Liver (tissue), 9 donors: Measurements from ENCODE around the gene SANBR. TPM values are rescaled to one million over a fixed set of nuclear protein-coding genes. Genes with fewer than 3 reads are reported as not detected.

Experiments
- DNase-seq: peaks from one replicate; pipeline ENCODE4 v3.0.0-alpha.2; 2017; ENCODE audit warnings: low spot score
- H3K27ac ChIP-seq, 2 donors: one replicate each; pipeline ENCODE4 v1.7.0; 2013; ENCODE audit warnings: inconsistent platforms in 2 of 2, low read length in 2 of 2, control low read depth in 1 of 2, low read depth in 1 of 2, mild to moderate bottlenecking in 1 of 2
- H3K27me3 ChIP-seq, 4 donors: one replicate each; pipeline versions ENCODE4 v1.6.1 to v1.7.0; 2013; ENCODE audit warnings: low read length in 3 of 4, inconsistent platforms in 1 of 4, mild to moderate bottlenecking in 1 of 4, moderate library complexity in 1 of 4; ENCODE audit not compliant: control insufficient read depth in 4 of 4, insufficient read depth in 4 of 4
- H3K36me3 ChIP-seq, 4 donors: one replicate each; pipeline versions ENCODE4 v1.6.1 to v1.7.0; 2013; ENCODE audit warnings: low read length in 3 of 4, mild to moderate bottlenecking in 3 of 4, low read depth in 1 of 4, moderate library complexity in 1 of 4; ENCODE audit not compliant: control insufficient read depth in 4 of 4, insufficient read depth in 3 of 4
- H3K4me1 ChIP-seq, 4 donors: one replicate each; pipeline versions ENCODE4 v1.6.1 to v1.7.0; 2013; ENCODE audit warnings: low read length in 3 of 4, mild to moderate bottlenecking in 3 of 4, moderate library complexity in 1 of 4; ENCODE audit not compliant: control insufficient read depth in 4 of 4, insufficient read depth in 4 of 4
- H3K4me3 ChIP-seq, 3 donors: one replicate each; pipeline versions ENCODE4 v1.6.1 to v1.7.0; 2013; ENCODE audit warnings: low read length in 3 of 3, control low read depth in 1 of 3, low read depth in 1 of 3, mild to moderate bottlenecking in 1 of 3
- H3K9ac ChIP-seq, 2 donors: one replicate each; pipeline ENCODE4 v1.7.0; 2013; ENCODE audit warnings: low read length in 2 of 2, mild to moderate bottlenecking in 2 of 2, moderate library complexity in 2 of 2, control low read depth in 1 of 2, low read depth in 1 of 2
- H3K9me3 ChIP-seq, 4 donors: one replicate each; pipeline versions ENCODE4 v1.6.1 to v1.7.0; 2013; ENCODE audit warnings: low read length in 3 of 4; ENCODE audit not compliant: control insufficient read depth in 4 of 4
- ATF3 ChIP-seq: IDR thresholded peaks from 2 replicates; pipeline ENCODE4 v1.6.1; 2016; ENCODE audit warnings: antibody characterized with exemption
- EGR1 ChIP-seq, 2 donors: IDR thresholded peaks; 2 replicates each; pipeline ENCODE4 v1.6.1; 2016 to 2018; ENCODE audit warnings: antibody characterized with exemption in 2 of 2, low read depth in 2 of 2
- FOXA1 ChIP-seq: IDR thresholded peaks from 2 replicates; pipeline ENCODE4 v1.6.1; 2016; ENCODE audit warnings: antibody characterized with exemption
- FOXA2 ChIP-seq: IDR thresholded peaks from 2 replicates; pipeline ENCODE4 v1.6.1; 2016; ENCODE audit warnings: antibody characterized with exemption
- GABPA ChIP-seq, 2 donors: IDR thresholded peaks in 1 of 2; conservative IDR thresholded peaks in 1 of 2; 2 replicates each; pipeline ENCODE4 v1.6.1; 2016; ENCODE audit warnings: antibody characterized with exemption in 2 of 2, mild to moderate bottlenecking in 1 of 2, moderate library complexity in 1 of 2
- HNF4A ChIP-seq, 2 donors: conservative IDR thresholded peaks; 2 replicates each; pipeline ENCODE4 v1.6.1; 2016; ENCODE audit warnings: antibody characterized with exemption in 2 of 2, mild to moderate bottlenecking in 2 of 2
- HNF4G ChIP-seq: IDR thresholded peaks from 2 replicates; pipeline ENCODE4 v1.6.1; 2016; ENCODE audit warnings: antibody characterized with exemption
- JUND ChIP-seq, 2 donors: IDR thresholded peaks; 2 replicates each; pipeline ENCODE4 v1.6.1; 2016; ENCODE audit warnings: antibody characterized with exemption in 2 of 2
- NR2F2 ChIP-seq: IDR thresholded peaks from 2 replicates; pipeline ENCODE4 v1.6.1; 2016; ENCODE audit warnings: antibody characterized with exemption
- RAD21 ChIP-seq, 2 donors: IDR thresholded peaks; 2 replicates each; pipeline ENCODE4 v1.6.1; 2016; ENCODE audit warnings: antibody characterized with exemption in 2 of 2, mild to moderate bottlenecking in 2 of 2
- RXRA ChIP-seq, 2 donors: IDR thresholded peaks; 2 replicates each; pipeline ENCODE4 v1.6.1; 2017 to 2018; ENCODE audit warnings: antibody characterized with exemption in 2 of 2, mild to moderate bottlenecking in 1 of 2
- SP1 ChIP-seq: IDR thresholded peaks from 2 replicates; pipeline ENCODE4 v1.6.1; 2018; ENCODE audit warnings: antibody characterized with exemption, mild to moderate bottlenecking
- TAF1 ChIP-seq: conservative IDR thresholded peaks from 2 replicates; pipeline ENCODE4 v1.6.1; 2016; ENCODE audit warnings: antibody characterized with exemption, mild to moderate bottlenecking
- WGBS: extraction: QIAGEN DNeasy Blood & Tissue Kit; methylation state at CpG from one replicate; pipeline ENCODE4 v1.1.7; 2013; 5-methylcytosine and 5-hydroxymethylcytosine counted together
- polyA plus RNA-seq, 2 donors: library from polyadenylated mRNA; stranded (reverse) in 1 of 2; unstranded in 1 of 2; fragments of 200-250 nt in 1 of 2; fragments of >200 nt in 1 of 2; fragmentation: Nextera tagmentation in 1 of 2; extraction: Ambion mirVana in 1 of 2; gene quantifications; one replicate each; pipeline versions ENCODE4 v1.2.1 to v1.2.3, GENCODE V29; 2013 to 2015
- total RNA-seq, 2 donors: library from RNA; depleted of rRNA; stranded (reverse); fragments of >200 nt; gene quantifications; one replicate each; pipeline ENCODE4 v1.2.3, GENCODE V29; 2014
- TF ChIP-seq, protein P1 (sequence below): fragments of 150-350 bp; IDR thresholded peaks from 2 replicates; pipeline ENCODE4 v1.5.1; 2017; ENCODE audit warnings: improper control_type of control experiment, low read depth, low read length; ENCODE audit not compliant: missing input control
- TF ChIP-seq, protein P2 (sequence below): IDR thresholded peaks from 2 replicates; pipeline ENCODE4 v1.6.1; 2016; ENCODE audit warnings: antibody characterized with exemption
- TF ChIP-seq, protein P3 (sequence below): IDR thresholded peaks from 2 replicates; pipeline ENCODE4 v1.6.1; 2016; ENCODE audit warnings: antibody characterized with exemption
- donor health status: healthy.
- donor health status: healthy.
- donor health status: healthy.
- donor health status: healthy.
- donor health status: healthy.

The SANBR gene
- total RNA-seq, result 1 to 10 TPM; 3.1 to 6.2 TPM
- polyA plus RNA-seq, result 1 to 10 TPM in 1 of 2 donors, under 1 TPM in 1; 0.59 to 1.2 TPM

- Histone ChIP-seq H3K4me3 (peak within 1 kb of the TSS; percentile 49 to 93 (median 56)), H3K36me3 (no peaks in the 10 kb centered on the region), H3K9ac (peak within 1 kb of the TSS in 1 of 2 donors; percentile 50), H3K9me3 (no peaks in the 10 kb centered on the region), H3K27ac (peak within 1 kb of the TSS; percentile 41 to 65), H3K4me1 (peaks cover 0 to 11% (median 3%) of the 10 kb centered on the region in 4 donors), H3K27me3 (no peaks in the 10 kb centered on the region)
- TF ChIP-seq RAD21 (IDR thresholded peaks at IDR 0.05) (no peak), RXRA (IDR thresholded peaks at IDR 0.05) (peak in 1 of 2 donors; percentile 22), HNF4G (no peak), TAF1 (no peak), NR2F2 (peak; percentile 40)
- TF ChIP-seq, protein P1, sequence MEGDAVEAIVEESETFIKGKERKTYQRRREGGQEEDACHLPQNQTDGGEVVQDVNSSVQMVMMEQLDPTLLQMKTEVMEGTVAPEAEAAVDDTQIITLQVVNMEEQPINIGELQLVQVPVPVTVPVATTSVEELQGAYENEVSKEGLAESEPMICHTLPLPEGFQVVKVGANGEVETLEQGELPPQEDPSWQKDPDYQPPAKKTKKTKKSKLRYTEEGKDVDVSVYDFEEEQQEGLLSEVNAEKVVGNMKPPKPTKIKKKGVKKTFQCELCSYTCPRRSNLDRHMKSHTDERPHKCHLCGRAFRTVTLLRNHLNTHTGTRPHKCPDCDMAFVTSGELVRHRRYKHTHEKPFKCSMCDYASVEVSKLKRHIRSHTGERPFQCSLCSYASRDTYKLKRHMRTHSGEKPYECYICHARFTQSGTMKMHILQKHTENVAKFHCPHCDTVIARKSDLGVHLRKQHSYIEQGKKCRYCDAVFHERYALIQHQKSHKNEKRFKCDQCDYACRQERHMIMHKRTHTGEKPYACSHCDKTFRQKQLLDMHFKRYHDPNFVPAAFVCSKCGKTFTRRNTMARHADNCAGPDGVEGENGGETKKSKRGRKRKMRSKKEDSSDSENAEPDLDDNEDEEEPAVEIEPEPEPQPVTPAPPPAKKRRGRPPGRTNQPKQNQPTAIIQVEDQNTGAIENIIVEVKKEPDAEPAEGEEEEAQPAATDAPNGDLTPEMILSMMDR, result peak; percentile 6
- DNase-seq, result peak; percentile 88
- under 1% methylated on average over 112 of the region's 112 CpGs for WGBS
Observed at GRCh38 chr2:61065714-61066709, at the start of gene SANBR. Gene SANBR, plus strand, starts transcription at chr2:61065871. Its CDS starts 4,480 bp downstream, at chr2:61070351.

GRCh38 chr2:61015976-61016375, 49.7 kb upstream of the SANBR start:
- no peaks in the 10 kb centered on the region for H3K36me3 ChIP-seq
- peak in 1 of 2 donors; percentile 26 for TF ChIP-seq HNF4A (conservative IDR thresholded peaks at IDR 0.05)
- TF ChIP-seq, protein P2, sequence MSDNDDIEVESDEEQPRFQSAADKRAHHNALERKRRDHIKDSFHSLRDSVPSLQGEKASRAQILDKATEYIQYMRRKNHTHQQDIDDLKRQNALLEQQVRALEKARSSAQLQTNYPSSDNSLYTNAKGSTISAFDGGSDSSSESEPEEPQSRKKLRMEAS, result no peak
- TF ChIP-seq JUND (IDR thresholded peaks at IDR 0.05), result peak in 1 of 2 donors; percentile 25
- no peak for TF ChIP-seq FOXA1
- no peak for DNase-seq
- no peaks in the 10 kb centered on the region for H3K27me3 ChIP-seq
- H3K4me1 ChIP-seq, result peaks cover 7 to 25% (median 15%) of the 10 kb centered on the region in 4 donors
- H3K9me3 ChIP-seq, result no peaks in the 10 kb centered on the region
- WGBS, result 20% methylated on average over 2 of the region's 2 CpGs
- peak overlapping the region in 2 of 3 donors; percentile 68 to 94 for H3K4me3 ChIP-seq
- peak overlapping the region; percentile 71 to 80 for H3K9ac ChIP-seq
- H3K27ac ChIP-seq, result peak overlapping the region in 1 of 2 donors; percentile 97

DNA sequence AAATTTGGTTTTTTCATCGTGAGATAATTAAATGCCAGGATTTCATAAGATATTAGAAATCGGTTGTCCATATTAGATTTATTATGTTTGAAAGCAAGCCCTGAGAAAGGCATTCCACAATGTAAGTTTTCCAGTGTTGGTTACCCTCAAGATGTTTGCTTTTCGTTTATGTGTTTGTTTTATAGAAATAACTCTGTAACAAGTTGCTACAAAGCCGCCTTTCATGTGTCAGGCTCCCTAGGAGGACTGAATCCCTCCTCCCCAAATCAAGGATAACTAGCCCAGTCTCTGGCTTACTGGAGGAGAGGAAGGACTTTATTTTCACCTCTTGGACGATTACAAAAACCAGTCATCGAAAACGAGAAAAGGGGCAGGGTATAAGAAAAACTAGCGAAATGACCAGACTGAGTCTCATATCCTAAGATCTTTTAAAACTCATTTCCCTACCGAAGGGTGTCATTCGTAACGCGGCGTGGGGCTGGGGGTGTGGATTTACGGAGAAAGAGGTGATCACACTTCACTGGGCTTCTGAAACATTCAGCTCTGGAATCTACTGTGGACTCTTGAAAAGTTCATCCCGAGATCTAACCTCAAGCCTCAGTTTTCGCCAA, 49.2 kb upstream of the SANBR start:
- H3K4me3 ChIP-seq, result peak overlapping the region; percentile 68 to 94 (median 83)
- H3K9me3 ChIP-seq, result no peaks in the 10 kb centered on the region
- no peaks in the 10 kb centered on the region for H3K27me3 ChIP-seq
- H3K27ac ChIP-seq, result peak overlapping the region; percentile 97
- DNase-seq, result no peak
- 2% methylated on average over 16 of the region's 16 CpGs for WGBS
- peak overlapping the region; percentile 71 to 80 for H3K9ac ChIP-seq
- peaks cover 7 to 25% (median 15%) of the 10 kb centered on the region in 4 donors for H3K4me1 ChIP-seq
- no peaks in the 10 kb centered on the region for H3K36me3 ChIP-seq
- TF ChIP-seq, protein P1, result no peak
- TF ChIP-seq ATF3 (no peak), JUND (IDR thresholded peaks at IDR 0.05) (no peak), FOXA2 (no peak), SP1 (no peak), NR2F2 (no peak), RAD21 (IDR thresholded peaks at IDR 0.05) (no peak), HNF4G (no peak), TAF1 (no peak), RXRA (IDR thresholded peaks at IDR 0.05) (no peak), GABPA (IDR thresholded peaks at IDR 0.05 in 1 of 2, conservative IDR thresholded peaks at IDR 0.05 in 1 of 2) (no peak), EGR1 (IDR thresholded peaks at IDR 0.05; ENCODE audit: low read depth in 2 of 2) (no peak), FOXA1 (no peak)
- TF ChIP-seq, protein P3, sequence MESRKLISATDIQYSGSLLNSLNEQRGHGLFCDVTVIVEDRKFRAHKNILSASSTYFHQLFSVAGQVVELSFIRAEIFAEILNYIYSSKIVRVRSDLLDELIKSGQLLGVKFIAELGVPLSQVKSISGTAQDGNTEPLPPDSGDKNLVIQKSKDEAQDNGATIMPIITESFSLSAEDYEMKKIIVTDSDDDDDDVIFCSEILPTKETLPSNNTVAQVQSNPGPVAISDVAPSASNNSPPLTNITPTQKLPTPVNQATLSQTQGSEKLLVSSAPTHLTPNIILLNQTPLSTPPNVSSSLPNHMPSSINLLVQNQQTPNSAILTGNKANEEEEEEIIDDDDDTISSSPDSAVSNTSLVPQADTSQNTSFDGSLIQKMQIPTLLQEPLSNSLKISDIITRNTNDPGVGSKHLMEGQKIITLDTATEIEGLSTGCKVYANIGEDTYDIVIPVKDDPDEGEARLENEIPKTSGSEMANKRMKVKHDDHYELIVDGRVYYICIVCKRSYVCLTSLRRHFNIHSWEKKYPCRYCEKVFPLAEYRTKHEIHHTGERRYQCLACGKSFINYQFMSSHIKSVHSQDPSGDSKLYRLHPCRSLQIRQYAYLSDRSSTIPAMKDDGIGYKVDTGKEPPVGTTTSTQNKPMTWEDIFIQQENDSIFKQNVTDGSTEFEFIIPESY, result no peak
